Activated naive CD8-positive, alpha-beta T cell (primary cell): ENCODE measurements around the gene FUNDC2.

Experiments used
- H3K27ac Mint-ChIP-seq: one replicate; pipeline ENCODE4 v1.8.0; 2021; ENCODE audit warnings: mixed read lengths
- H3K27me3 Mint-ChIP-seq: one replicate; pipeline ENCODE4 v1.8.0; 2021; ENCODE audit warnings: mixed read lengths
- H3K36me3 Mint-ChIP-seq: one replicate; pipeline ENCODE4 v1.8.0; 2021; ENCODE audit warnings: mixed read lengths
- H3K4me1 Mint-ChIP-seq: one replicate; pipeline ENCODE4 v1.8.0; 2021; ENCODE audit warnings: low read depth, mixed read lengths
- H3K4me3 Mint-ChIP-seq: one replicate; pipeline ENCODE4 v1.8.0; 2021; ENCODE audit warnings: mild to moderate bottlenecking, mixed read lengths
- H3K9me3 Mint-ChIP-seq: one replicate; pipeline ENCODE4 v1.8.0; 2021; ENCODE audit warnings: low read depth, mixed read lengths

The FUNDC2 gene

DNA sequence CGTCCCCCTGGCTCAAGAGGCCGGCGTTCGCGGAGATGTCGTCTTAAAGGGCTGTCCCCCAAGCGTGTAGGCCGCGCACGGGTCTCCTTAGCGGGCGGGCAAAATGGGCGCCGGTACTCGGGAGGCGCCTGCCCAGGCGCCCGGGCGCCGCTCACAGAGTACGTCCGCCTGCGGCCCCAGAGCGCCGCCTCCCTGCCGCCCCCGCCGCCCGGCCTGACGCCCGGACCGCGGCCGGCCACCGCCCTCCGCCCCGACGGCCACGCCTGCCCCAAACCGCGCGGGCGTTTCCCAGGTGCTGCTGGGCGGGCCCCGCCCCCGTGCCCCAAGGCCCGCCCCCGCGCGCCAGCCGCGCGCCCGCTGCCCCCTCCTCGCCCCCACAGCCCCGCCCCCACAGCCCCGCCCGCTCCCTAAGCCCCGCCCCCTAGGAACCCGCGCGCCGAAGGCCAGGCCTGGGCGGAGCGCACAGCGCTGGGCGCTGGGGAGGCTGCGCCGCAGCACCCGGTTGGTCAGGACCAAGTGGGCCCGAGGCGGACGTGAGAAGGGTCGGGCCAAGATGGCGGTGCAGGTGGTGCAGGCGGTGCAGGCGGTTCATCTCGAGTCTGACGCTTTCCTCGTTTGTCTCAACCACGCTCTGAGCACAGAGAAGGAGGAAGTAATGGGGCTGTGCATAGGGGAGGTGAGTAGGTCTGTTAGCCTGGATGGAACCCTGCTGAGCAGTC is 44.5 kb downstream of the FUNDC2 start, which contains the start of the genes BRCC3, CMC4 and MTCP1:
Gene BRCC3 (plus strand): TSS at position 534 of the 719 bp plus-strand sequence. CDS start 20 bp downstream, at position 554.
Gene CMC4 (minus strand): TSS at position 162 of the 719 bp plus-strand sequence. CDS start 7,113 bp downstream, outside the sequence.
Gene MTCP1 (minus strand): TSS at position 162 of the 719 bp plus-strand sequence. CDS start 5,126 bp downstream, outside the sequence.
- H3K4me3 Mint-ChIP-seq, result peak within 1 kb of the TSS; percentile 93
- H3K27ac Mint-ChIP-seq, result peak within 1 kb of the TSS; percentile 94
- peaks cover 54% of the 10 kb centered on the region for H3K4me1 Mint-ChIP-seq
- no peaks in the 10 kb centered on the region for H3K9me3 Mint-ChIP-seq
- peaks cover 3% of the 10 kb centered on the region for H3K36me3 Mint-ChIP-seq
- H3K27me3 Mint-ChIP-seq, result no peaks in the 10 kb centered on the region

GRCh38 chrX:155071694-155072280 is 45.1 kb downstream of the FUNDC2 start:
- H3K4me1 Mint-ChIP-seq, result peaks cover 54% of the 10 kb centered on the region
- no peaks in the 10 kb centered on the region for H3K9me3 Mint-ChIP-seq
- H3K27me3 Mint-ChIP-seq, result no peaks in the 10 kb centered on the region
- peaks cover 3% of the 10 kb centered on the region for H3K36me3 Mint-ChIP-seq
- H3K4me3 Mint-ChIP-seq, result peak overlapping the region; percentile 93
- peak overlapping the region; percentile 94 for H3K27ac Mint-ChIP-seq

- no peak overlapping the region for H3K4me3 Mint-ChIP-seq
- H3K27me3 Mint-ChIP-seq, result no peaks in the 10 kb centered on the region
- H3K4me1 Mint-ChIP-seq, result peaks cover 2% of the 10 kb centered on the region
- H3K9me3 Mint-ChIP-seq, result no peaks in the 10 kb centered on the region
- peaks cover 2% of the 10 kb centered on the region for H3K36me3 Mint-ChIP-seq
- no peak overlapping the region for H3K27ac Mint-ChIP-seq
These were observed 59.7 kb downstream of the FUNDC2 start for GRCh38 chrX:155086202-155086840.

DNA sequence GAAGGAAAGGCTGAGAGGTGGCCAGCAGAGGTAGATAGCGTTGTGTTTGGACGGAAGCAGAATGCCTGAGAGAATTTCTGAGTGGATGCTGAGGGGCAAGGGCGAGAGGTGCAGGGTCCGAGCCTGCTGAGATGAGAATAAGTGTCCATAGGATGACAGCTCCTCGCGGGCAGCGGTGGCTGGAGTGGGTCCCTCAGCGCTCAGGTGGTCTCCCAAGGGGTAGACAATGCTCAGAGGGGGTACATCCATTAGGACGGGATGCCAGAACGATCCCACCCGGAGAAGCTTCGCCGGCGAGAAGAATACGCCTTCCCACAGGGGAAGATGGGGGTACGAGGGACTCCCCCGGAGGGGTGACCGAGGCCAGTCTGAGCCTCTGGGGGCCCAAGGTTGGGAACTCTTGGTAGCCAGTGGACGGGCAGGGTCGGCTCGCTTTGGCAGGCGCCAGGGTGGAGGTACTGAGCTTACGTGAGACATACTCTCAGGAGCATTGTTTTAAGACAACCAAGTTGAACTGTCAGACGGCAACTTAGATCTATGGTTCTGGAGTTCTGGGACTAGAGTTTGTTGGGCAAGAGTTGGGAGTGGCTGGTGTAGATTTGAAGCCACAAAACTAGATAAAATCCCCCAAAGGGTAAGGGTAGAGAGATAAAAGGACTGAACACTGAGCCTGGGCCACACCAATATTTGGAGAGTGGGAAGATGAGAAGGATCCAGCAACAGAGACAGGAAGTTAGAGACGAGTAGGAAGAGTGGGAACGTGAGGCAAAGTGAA is 60.5 kb downstream of the FUNDC2 start:
- Mint-ChIP-seq H3K4me3 (no peak overlapping the region), H3K9me3 (no peaks in the 10 kb centered on the region), H3K36me3 (peaks cover 2% of the 10 kb centered on the region), H3K27ac (no peak overlapping the region), H3K27me3 (no peaks in the 10 kb centered on the region), H3K4me1 (peaks cover 2% of the 10 kb centered on the region)

GRCh38 chrX:155094468-155095061 is 67.9 kb downstream of the FUNDC2 start:
- Mint-ChIP-seq H3K36me3 (peaks cover 5% of the 10 kb centered on the region), H3K9me3 (no peaks in the 10 kb centered on the region), H3K4me1 (peaks cover 4% of the 10 kb centered on the region), H3K27me3 (no peaks in the 10 kb centered on the region), H3K4me3 (no peak overlapping the region), H3K27ac (no peak overlapping the region)

GRCh38 chrX:155105919-155106318 is 79.3 kb downstream of the FUNDC2 start:
- no peaks in the 10 kb centered on the region for H3K27me3 Mint-ChIP-seq
- no peak overlapping the region for H3K4me3 Mint-ChIP-seq
- no peaks in the 10 kb centered on the region for H3K9me3 Mint-ChIP-seq
- no peaks in the 10 kb centered on the region for H3K36me3 Mint-ChIP-seq
- H3K27ac Mint-ChIP-seq, result no peak overlapping the region
- H3K4me1 Mint-ChIP-seq, result peaks cover 25% of the 10 kb centered on the region

- Mint-ChIP-seq H3K4me1 (peaks cover 19% of the 10 kb centered on the region), H3K9me3 (no peaks in the 10 kb centered on the region), H3K27ac (peak overlapping the region; percentile 67), H3K36me3 (peaks cover 3% of the 10 kb centered on the region), H3K4me3 (no peak overlapping the region), H3K27me3 (no peaks in the 10 kb centered on the region)
These were observed 81.8 kb downstream of the FUNDC2 start for GRCh38 chrX:155108427-155108826.
